Measurements from ENCODE around the gene NUTM1.
"Not testable (repeated sequence)": the region's sequence is repeated elsewhere in the genome, so short reads cannot be mapped to it uniquely, and the experiment has no call there.

Gene NUTM1

DNA sequence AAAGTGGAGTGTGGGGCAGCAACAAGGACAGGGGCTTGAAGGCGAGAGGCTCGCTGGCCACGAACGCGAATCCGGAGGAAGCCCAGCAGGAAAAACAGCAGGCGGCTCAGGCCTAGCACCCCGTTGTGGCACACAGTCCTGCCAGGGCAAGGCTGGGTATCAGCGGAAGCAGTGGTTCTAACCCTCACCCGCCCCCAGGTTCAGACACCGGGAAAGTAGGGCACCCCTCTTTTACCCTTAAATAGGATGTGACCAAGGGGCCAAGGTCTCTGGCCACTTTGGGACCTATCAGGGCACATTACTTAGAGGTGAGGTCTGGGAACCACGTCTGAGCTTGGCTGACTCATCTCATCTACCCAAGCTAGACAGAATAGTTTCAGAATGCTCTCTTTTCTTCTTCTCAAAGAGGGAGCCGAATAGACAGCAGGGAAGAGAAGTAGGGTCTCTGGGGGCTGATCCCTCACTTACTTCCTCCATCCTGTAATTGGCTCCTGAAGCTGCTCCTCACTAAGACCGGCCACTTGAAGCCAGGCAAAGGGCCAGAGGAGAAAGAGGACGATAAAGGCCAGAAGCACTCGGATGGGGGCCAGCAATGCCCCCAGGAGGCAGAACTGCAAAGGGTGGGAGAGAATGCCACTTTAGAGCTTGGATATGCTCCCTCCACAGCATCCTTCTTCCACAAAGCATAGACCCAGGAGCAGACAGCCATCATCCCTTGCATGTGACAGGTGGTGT, 22.1 kb downstream of the NUTM1 start:
- DNase-seq (ENCODE audit: low spot score) = no peak
- FAIRE-seq = no peak

DNA sequence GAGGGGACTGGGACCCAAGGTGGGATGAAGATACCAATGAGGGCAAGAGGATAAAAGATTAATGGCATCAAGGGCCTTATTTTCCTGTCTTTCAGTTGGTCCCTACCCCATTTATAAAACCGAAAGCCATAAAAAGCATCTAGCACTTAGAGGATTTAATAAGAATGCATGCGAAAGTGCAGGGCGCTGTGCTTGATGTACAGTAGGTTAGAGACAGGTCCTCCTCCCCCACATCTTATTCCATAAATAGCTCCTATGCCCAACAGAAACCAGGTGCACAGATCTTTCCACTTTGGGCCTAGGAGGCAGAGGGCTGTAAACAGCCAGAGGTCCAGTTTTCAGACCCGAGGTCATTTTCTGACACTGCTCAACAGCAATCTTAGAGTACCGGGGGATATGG, 22.7 kb downstream of the NUTM1 start:
- DNase-seq (ENCODE audit: low spot score) (no peak), FAIRE-seq (no peak)

- DNase-seq (ENCODE audit: low spot score) (peak; percentile 40), FAIRE-seq (no peak)
Measured at GRCh38 chr15:34366271-34367065, 23.4 kb downstream of the NUTM1 start.

DNA sequence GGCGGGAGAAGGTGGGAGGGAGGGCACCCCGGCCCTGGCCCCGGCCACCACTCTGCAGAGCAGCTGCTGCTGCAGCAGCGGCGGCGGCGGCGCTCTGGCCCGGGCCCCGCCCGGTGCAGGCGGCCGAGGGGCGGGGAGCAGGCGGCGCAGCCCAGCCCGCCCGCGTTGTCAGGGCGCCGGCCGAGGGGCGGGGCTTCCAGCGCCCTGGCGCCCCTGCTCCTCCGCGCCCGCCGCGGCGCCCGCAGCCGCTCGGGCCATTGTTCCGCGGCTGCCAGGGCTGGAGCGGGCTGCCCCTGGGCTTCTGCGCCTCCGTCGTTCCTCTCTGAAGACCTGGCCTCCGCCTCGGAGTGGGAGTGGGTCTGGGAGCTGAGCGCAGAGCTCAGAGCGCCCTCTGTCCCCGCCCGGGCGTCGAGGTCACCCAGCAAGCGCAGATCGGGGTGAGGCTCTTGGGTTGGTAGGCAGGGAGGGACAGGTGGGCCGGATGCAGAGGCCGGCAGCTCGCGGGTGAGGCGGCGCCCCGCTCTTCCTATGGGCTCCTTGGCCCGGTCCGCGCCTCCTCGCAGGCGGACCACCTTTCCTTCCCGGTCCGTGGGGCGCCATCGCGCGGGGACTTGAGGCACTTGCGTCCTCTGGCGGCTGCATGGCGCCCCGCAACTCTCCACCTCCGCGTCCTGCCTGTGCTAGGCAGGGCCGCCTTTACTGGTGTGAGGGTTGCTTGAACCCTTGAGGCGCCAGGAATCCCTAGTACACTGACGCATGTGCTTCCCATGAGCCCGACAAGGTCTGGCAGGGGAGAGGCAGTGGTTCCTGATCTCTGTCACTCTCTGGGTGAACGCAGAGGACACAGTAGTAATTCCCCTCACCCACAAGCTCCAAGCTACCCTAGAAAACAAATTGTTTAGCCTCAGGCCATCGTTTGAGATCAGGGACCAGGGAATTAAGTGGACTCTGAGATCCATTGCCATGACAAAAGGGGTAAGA, 24.3 kb downstream of the NUTM1 start, which contains the start of gene LPCAT4:
Gene LPCAT4, minus strand, starts transcription at position 96 of the 981 bp plus-strand sequence. CDS start 96 bp downstream, outside the sequence.
- FAIRE-seq (no peak), DNase-seq (ENCODE audit: low spot score) (peak; percentile 72)

- FAIRE-seq = no peak
- no peak for DNase-seq (ENCODE audit: low spot score)
Measured at GRCh38 chr15:34370129-34370528, 27.0 kb downstream of the NUTM1 start.

GRCh38 chr15:34370643-34371042, 27.5 kb downstream of the NUTM1 start:
- FAIRE-seq (no peak), DNase-seq (ENCODE audit: low spot score) (no peak)

DNA sequence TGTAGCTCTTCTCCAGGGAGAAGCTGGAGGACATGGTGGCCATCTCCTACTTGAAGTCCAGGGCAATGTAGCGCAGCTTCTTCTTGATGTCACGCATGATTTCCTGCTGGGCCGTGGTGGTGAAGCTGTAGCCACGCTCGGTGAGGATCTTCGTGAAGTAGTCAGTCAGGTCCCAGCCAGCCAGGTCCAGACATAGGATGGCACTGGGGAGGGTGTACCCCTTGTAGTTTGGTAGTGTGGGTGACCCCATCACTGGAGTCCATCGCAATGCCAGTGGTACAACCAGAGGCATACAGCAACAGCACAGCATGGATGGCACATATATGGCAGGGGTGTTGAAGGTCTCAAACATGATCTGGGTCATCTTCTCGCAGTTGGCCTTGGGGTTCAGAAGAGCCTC, 30.8 kb downstream of the NUTM1 start:
- no peak for DNase-seq (ENCODE audit: low spot score)
- no peak for FAIRE-seq

GRCh38 chr15:34374816-34375215, 31.7 kb downstream of the NUTM1 start:
- FAIRE-seq = no peak

DNA sequence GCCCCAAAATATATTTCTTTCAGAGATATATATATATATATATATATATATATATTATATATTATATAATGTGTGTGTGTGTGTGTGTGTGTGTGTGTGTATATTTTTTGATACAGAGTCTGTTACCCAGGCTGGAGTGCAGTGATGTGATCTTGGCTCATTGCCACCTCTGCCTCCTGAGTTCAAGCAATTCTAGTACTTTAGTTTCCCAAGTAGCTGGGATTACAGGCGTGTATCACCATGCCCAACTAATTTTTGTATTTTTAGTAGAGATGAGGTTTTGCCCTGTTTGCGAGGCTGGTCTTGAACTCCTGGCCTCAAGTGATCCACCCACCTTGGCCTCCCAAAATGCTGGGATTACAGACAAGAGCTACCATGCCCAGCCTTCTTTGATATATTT, 32.4 kb downstream of the NUTM1 start:
- FAIRE-seq = not testable (repeated sequence)

More at GRCh38 chr15:34374816-34375215, 31.7 kb downstream of the NUTM1 start:
- no peak for DNase-seq (ENCODE audit: low spot score)

DNA sequence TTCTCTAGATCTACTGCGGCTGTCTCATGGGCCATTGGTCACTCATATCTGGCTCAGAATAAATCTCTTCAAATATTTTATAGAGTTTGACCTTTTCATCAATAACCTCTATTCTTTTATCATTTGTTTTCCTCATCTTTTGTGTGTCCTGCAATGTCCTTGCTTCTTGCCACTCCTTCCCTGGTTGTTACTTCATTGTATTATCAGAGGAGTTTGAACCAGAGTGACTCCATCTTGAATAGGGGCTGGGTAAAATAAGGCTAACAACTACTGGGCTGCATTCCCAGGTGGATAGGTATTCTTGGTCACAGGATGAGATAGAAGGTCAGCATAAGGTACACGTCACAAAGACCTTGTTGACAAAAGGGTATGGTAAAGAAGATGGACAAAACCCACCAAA, 33.7 kb downstream of the NUTM1 start:
- no peak for DNase-seq (ENCODE audit: low spot score)
- no peak for FAIRE-seq

More for the DNA sequence above, 32.4 kb downstream of the NUTM1 start:
- DNase-seq (ENCODE audit: low spot score) = not testable (repeated sequence)

DNA sequence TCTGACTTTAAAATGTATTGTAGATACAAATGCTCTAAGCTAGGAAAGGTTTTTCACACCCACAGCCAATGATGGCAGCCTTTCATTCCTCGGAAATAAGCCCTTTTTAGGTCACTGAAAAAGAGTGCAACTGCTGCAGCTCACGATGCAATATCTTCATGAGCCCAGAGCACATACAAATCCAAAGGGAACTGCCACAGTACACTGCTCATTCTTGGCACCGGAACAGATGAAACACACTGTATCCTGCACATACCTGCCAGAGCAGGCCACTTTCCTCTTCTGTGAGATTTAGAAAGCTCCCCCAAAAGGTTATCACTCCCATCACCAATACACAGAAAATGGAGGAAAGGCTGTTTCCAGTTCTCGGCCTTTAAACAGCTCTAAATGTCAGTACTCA, 37.4 kb downstream of the NUTM1 start:
- DNase-seq (ENCODE audit: low spot score); FAIRE-seq: not testable (repeated sequence)

DNA sequence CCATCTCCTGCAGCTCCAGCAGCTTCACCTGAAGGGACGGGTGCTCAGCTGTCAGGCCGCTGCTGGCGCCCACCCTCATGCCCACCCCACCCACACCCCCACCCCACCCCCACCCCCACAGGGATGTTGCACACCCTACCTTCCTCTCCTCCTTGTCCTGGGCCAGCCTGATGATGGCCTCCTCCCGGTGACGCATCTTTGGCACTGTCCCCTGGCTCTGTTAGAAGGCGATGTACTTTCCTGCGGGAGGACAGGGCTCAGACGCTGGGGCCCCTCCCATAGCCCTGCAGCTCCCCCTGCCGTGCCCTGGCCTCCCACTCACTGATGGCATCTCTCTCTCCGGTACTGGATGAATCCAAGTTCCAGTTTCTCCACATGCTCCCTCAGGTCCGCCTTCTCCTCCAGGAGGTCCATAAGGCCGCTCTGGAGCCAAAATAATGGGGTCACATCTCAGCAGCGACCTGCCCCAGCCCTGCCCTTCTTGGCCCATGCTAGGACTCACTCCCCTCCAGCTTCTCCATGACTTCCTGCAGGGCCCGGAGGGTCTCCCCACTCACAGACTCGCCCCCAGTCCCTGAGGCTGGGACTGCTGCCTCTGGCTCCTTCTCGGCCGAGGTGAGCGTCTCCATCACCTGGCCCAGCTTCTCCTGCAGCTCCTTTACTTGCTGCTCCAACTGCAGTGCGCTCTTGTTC, 38.9 kb downstream of the NUTM1 start:
- not testable (repeated sequence) for FAIRE-seq; DNase-seq (ENCODE audit: low spot score)

GRCh38 chr15:34389594-34390086, 46.5 kb downstream of the NUTM1 start:
- not testable (repeated sequence) for FAIRE-seq; DNase-seq (ENCODE audit: low spot score)

GRCh38 chr15:34392981-34393380, 49.9 kb downstream of the NUTM1 start:
- FAIRE-seq; DNase-seq (ENCODE audit: low spot score): not testable (repeated sequence)

DNA sequence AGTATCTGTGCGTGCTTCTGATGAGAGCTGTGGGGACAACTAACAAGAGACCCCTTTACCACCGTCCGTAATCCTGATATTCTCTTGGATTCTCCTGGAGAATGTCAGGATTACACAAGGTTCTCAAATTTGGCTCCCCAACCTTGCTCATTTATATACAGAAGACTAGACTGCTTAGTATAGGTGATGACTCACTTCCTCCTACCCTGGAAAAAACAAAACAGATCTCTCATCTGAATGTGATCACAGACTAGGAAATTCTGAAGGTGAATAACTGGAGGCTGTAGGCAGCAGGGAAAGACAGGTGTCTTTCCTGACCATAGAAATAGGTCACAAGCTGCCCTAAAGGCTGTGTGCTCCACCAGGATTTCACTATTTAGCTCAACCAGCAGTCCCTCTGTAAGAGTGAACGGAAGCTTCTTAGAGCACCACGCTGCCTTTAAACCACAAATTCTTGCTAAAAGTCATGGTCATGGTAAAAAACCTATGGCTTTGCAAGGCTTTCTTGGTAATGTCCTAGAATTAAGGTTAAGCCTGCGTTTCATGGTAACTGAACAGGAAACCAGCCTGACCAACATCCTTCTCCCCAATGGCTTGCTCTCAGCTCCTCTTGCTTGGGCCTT, 54.6 kb downstream of the NUTM1 start:
- not testable (repeated sequence) for FAIRE-seq; DNase-seq (ENCODE audit: low spot score)

- DNase-seq (ENCODE audit: low spot score); FAIRE-seq: not testable (repeated sequence)
Measured at GRCh38 chr15:34403160-34403598, 60.1 kb downstream of the NUTM1 start.

- DNase-seq (ENCODE audit: low spot score); FAIRE-seq: not testable (repeated sequence)
Measured at GRCh38 chr15:34403899-34404298, 60.8 kb downstream of the NUTM1 start.

Measured in RCC 7860 (cell line).